HCT116 (cell line): ENCODE measurements around the gene HDDC3. TPM values are rescaled to one million over a fixed set of nuclear protein-coding genes. Genes with fewer than 3 reads are reported as not detected.

Source experiments
- ATAC-seq: fragments of 200-7000 bp; cut with Tn5 transposase; 2 replicates; pipeline ENCODE4 v1.9.1; 2020; ENCODE audit warnings: mild to moderate bottlenecking, moderate library complexity
- BruUV-seq: library from RNA; stranded (reverse); fragments of 400-500 nt; replicated peaks from 2 replicates; lab custom pipeline; 2021; lab: Mats Ljungman, UMichigan
- CTCF ChIA-PET: fragments of 300-600 bp; sonication (Branson Sonifier 250); formaldehyde crosslinking; loops from one replicate; lab custom pipeline; 2021; ENCODE audit warnings: antibody characterized with exemption; lab: Charles Lee
- POLR2A ChIA-PET: fragments of 300-600, 350-600 bp; sonication (Branson Sonifier 250); formaldehyde crosslinking; loops from one replicate; lab custom pipeline; 2021; ENCODE audit warnings: antibody characterized with exemption; lab: Charles Lee
- RAD21 ChIA-PET, 2 experiments: fragments of 300-600 bp; sonication (Branson Sonifier 250); formaldehyde crosslinking; loops; one replicate each; lab custom pipeline; 2023; ENCODE audit warnings: low total read pairs in 2 of 2; ENCODE audit not compliant: uncharacterized antibody in 2 of 2, unreplicated experiment in 2 of 2, low non-redundant PET in 1 of 2; lab: Charles Lee
- DNase-seq: peaks from one replicate; pipeline ENCODE4 v3.0.0-alpha.2; 2010; ENCODE audit warnings: low read depth, low spot score
- H2AFZ ChIP-seq: fragments of 200-600 bp; shearing (Covaris generic), sonication (generic); 2 replicates; pipeline ENCODE4 v1.6.1; 2017; ENCODE audit warnings: low read depth, mixed run types, mixed read lengths, antibody characterized with exemption, low read length; ENCODE audit not compliant: poor library complexity, severe bottlenecking
- H3K27ac ChIP-seq: 2 replicates; pipeline ENCODE4 v1.5.1; 2012; ENCODE audit warnings: low read depth, low read length
- H3K27me3 ChIP-seq: fragments of 200-600 bp; sonication (generic); 2 replicates; pipeline ENCODE4 v1.6.1; 2016; ENCODE audit warnings: mixed run types, low read length, mixed read lengths; ENCODE audit not compliant: insufficient read depth
- H3K36me3 ChIP-seq, 2 experiments: fragments of 200-500 bp in 1 of 2; fragments of 200-600 bp in 1 of 2; sonication (Bioruptor generic) in 1 of 2; sonication (generic) in 1 of 2; 2 replicates each; pipeline versions ENCODE4 v1.5.1 to v1.6.1; 2014 to 2016; ENCODE audit warnings: low read length in 2 of 2, inconsistent platforms in 1 of 2, mixed read lengths in 1 of 2, mixed run types in 1 of 2; ENCODE audit not compliant: insufficient read depth in 2 of 2, control insufficient read depth in 1 of 2
- H3K4me1 ChIP-seq, 2 experiments: fragments of 200-600 bp in 1 of 2; sonication (generic) in 1 of 2; 2 replicates each; pipeline versions ENCODE4 v1.5.1 to v1.6.1; 2012 to 2017; ENCODE audit warnings: low read length in 2 of 2, inconsistent platforms in 1 of 2, mild to moderate bottlenecking in 1 of 2, mixed read lengths in 1 of 2, mixed run types in 1 of 2, moderate library complexity in 1 of 2; ENCODE audit not compliant: insufficient read depth in 2 of 2, control insufficient read depth in 1 of 2
- H3K4me2 ChIP-seq: fragments of 200-600 bp; sonication (generic); 2 replicates; pipeline ENCODE4 v1.6.1; 2017; ENCODE audit warnings: mixed run types, low read length, mixed read lengths
- H3K4me3 ChIP-seq, 2 experiments: fragments of 200-600 bp in 1 of 2; sonication (generic) in 1 of 2; replicated peaks in 1 of 2; 2 replicates each; pipeline ENCODE4 v1.5.1; 2011 to 2016; ENCODE audit warnings: low read length in 2 of 2, control low read depth in 1 of 2, low read depth in 1 of 2, mild to moderate bottlenecking in 1 of 2, mixed read lengths in 1 of 2, mixed run types in 1 of 2
- H3K79me2 ChIP-seq: fragments of 200-600 bp; sonication (generic); 2 replicates; pipeline ENCODE4 v1.6.1; 2017; ENCODE audit warnings: mild to moderate bottlenecking, mixed run types, low read length, moderate library complexity, mixed read lengths; ENCODE audit not compliant: insufficient read depth
- H3K9ac ChIP-seq: fragments of 200-600 bp; sonication (generic); 2 replicates; pipeline ENCODE4 v1.6.1; 2016; ENCODE audit warnings: low read length, mixed read lengths
- H3K9me2 ChIP-seq: fragments of 200-600 bp; sonication (generic), shearing (Covaris generic); 2 replicates; pipeline ENCODE4 v1.6.1; 2017; ENCODE audit warnings: mixed run types, mild to moderate bottlenecking, moderate library complexity; ENCODE audit not compliant: insufficient read depth
- H3K9me3 ChIP-seq, 2 experiments: fragments of 200-500 bp in 1 of 2; fragments of 200-600 bp in 1 of 2; sonication (Bioruptor generic) in 1 of 2; sonication (generic) in 1 of 2; 2 replicates each; pipeline ENCODE4 v1.6.1; 2014 to 2017; ENCODE audit warnings: low read length in 2 of 2, mixed read lengths in 2 of 2, inconsistent platforms in 1 of 2, low read depth in 1 of 2, mild to moderate bottlenecking in 1 of 2, mixed run types in 1 of 2, moderate library complexity in 1 of 2; ENCODE audit not compliant: control insufficient read depth in 1 of 2, insufficient read depth in 1 of 2
- H4K20me1 ChIP-seq: fragments of 200-600 bp; sonication (generic), shearing (Covaris generic); 2 replicates; pipeline ENCODE4 v1.6.1; 2017; ENCODE audit warnings: mixed run types, mild to moderate bottlenecking, moderate library complexity; ENCODE audit not compliant: insufficient read depth
- CBX3 ChIP-seq: IDR thresholded peaks from 2 replicates; pipeline ENCODE4 v1.6.1; 2012; ENCODE audit warnings: low read depth
- CEBPB ChIP-seq: IDR thresholded peaks from 2 replicates; pipeline ENCODE4 v1.6.1; 2012; ENCODE audit warnings: low read depth
- CTCF ChIP-seq, 3 experiments: fragments of 200-600 bp in 1 of 3; sonication (generic) in 1 of 3; IDR thresholded peaks in 2 of 3; conservative IDR thresholded peaks in 1 of 3; 2 replicates each; pipeline ENCODE4 v1.5.1; 2012 to 2017; ENCODE audit warnings: low read depth in 2 of 3, low read length in 2 of 3, antibody characterized with exemption in 1 of 3, borderline replicate concordance in 1 of 3, control low read depth in 1 of 3, mild to moderate bottlenecking in 1 of 3, mixed read lengths in 1 of 3, mixed run types in 1 of 3, moderate library complexity in 1 of 3; ENCODE audit not compliant: insufficient read depth in 1 of 3
- ELF1 ChIP-seq: IDR thresholded peaks from 2 replicates; pipeline ENCODE4 v1.6.1; 2012; ENCODE audit warnings: low read depth, borderline replicate concordance
- EZH2phosphoT487 ChIP-seq: fragments of 200-600 bp; IDR thresholded peaks from 2 replicates; pipeline ENCODE4 v1.6.1; 2018; ENCODE audit warnings: antibody characterized with exemption, borderline replicate concordance
- FOSL1 ChIP-seq: IDR thresholded peaks from 2 replicates; pipeline ENCODE4 v1.6.1; 2012; ENCODE audit warnings: low read depth
- POLR2A ChIP-seq: IDR thresholded peaks from 2 replicates; pipeline ENCODE4 v1.7.0; 2011; ENCODE audit warnings: borderline replicate concordance; ENCODE audit not compliant: insufficient read depth, insufficient read length; ENCODE audit errors: extremely low read depth
- POLR2AphosphoS5 ChIP-seq: IDR thresholded peaks from 2 replicates; pipeline ENCODE4 v1.6.1; 2011; ENCODE audit warnings: mild to moderate bottlenecking, low read depth, low read length, moderate library complexity
- RAD21 ChIP-seq: IDR thresholded peaks from 2 replicates; pipeline ENCODE4 v1.6.1; 2012; ENCODE audit warnings: low read depth, mild to moderate bottlenecking
- SIN3A ChIP-seq: IDR thresholded peaks from 2 replicates; pipeline ENCODE4 v1.6.1; 2012; ENCODE audit warnings: low read depth
- SP1 ChIP-seq: IDR thresholded peaks from 2 replicates; pipeline ENCODE4 v1.6.1; 2012; ENCODE audit warnings: low read depth
- SRF ChIP-seq: IDR thresholded peaks from 2 replicates; pipeline ENCODE4 v1.6.1; 2012; ENCODE audit warnings: low read depth
- ZBTB33 ChIP-seq: IDR thresholded peaks from 2 replicates; pipeline ENCODE4 v1.6.1; 2011; ENCODE audit warnings: mild to moderate bottlenecking, low read length, moderate library complexity; ENCODE audit not compliant: insufficient replicate concordance; ENCODE audit errors: extremely low read depth
- ZNF274 ChIP-seq: fragments of 200-500 bp; sonication (Bioruptor generic); IDR thresholded peaks from 2 replicates; pipeline ENCODE4 v1.6.1; 2014; ENCODE audit warnings: mild to moderate bottlenecking, low read depth, low read length, inconsistent platforms
- intact Hi-C: fragments of 100-400 bp; cut with micrococcal nuclease; formaldehyde crosslinking; loops from 2 replicates; pipeline ENCODE4 v1.10.0; 2022
- total RNA-seq: library from RNA; stranded (reverse); gene quantifications from one replicate; pipeline ENCODE4 v1.2.1, GENCODE V29; 2021; ENCODE audit not compliant: unreplicated experiment

Gene HDDC3
- total RNA-seq, 1 experiment from 2014 or later = 20.4 TPM

DNA sequence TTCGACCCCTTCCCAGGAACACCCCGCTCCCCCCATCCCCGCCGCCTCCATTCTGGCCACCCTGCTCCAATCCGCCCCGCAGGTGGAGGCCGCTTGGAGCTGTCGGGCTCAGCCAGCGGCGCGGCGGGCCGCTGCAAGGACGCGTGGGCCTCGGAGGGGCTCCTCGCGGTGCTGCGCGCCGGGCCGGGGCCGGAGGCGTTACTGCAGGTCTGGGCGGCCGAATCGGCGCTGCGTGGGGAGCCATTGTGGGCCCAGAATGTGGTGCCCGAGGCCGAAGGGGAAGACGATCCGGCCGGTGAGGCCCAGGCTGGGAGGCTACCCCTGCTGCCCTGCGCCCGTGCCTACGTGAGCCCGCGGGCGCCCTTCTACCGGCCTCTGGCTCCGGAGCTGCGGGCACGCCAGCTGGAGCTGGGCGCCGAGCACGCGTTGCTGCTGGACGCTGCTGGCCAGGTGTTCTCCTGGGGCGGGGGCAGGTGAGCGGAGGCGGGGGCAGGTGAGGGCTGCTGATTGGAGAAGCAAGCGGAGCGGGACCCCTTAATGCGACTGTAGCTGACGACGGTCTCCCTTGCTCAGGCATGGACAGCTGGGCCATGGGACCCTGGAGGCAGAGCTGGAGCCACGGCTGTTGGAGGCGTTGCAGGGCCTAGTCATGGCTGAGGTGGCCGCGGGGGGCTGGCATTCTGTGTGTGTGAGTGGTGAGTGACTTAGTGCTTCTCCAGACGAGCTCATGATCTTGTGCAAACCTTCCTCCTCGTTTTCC, 24.9 kb upstream of the HDDC3 start (continued):
- TF ChIP-seq ELF1 = no peak
- TF ChIP-seq FOSL1 = no peak
- no peak for TF ChIP-seq ZBTB33
- no peak for TF ChIP-seq SRF
- TF ChIP-seq SP1 = no peak
- no peak for TF ChIP-seq POLR2AphosphoS5
- TF ChIP-seq POLR2A = no peak
- no peak for TF ChIP-seq ZNF274
- TF ChIP-seq CBX3 = no peak
- TF ChIP-seq EZH2phosphoT487 = no peak
- TF ChIP-seq RAD21 = no peak
- TF ChIP-seq CEBPB = no peak

GRCh38 chr15:90956274-90957030, 24.1 kb upstream of the HDDC3 start:
- ChIA-PET RAD21 (no interaction called here), POLR2A (no interaction called here), CTCF (interaction anchor here (4.0 kb wide), 1 partner anchor 23 kb away, joined by 35 read pairs; the partner anchor contains the start of genes HDDC3 and UNC45A)
- no peak for ATAC-seq
- intact Hi-C loops = no loop called here
- Histone ChIP-seq H3K36me3 (peaks cover 5 to 18% of the 10 kb centered on the region in 2 experiments), H3K4me1 (peaks cover 11 to 23% of the 10 kb centered on the region in 2 experiments), H4K20me1 (no peaks in the 10 kb centered on the region), H3K79me2 (peaks cover 24% of the 10 kb centered on the region), H3K9me2 (no peaks in the 10 kb centered on the region), H3K27me3 (no peaks in the 10 kb centered on the region), H3K4me3 (peak overlapping the region; percentile 71 to 75), H3K4me2 (peak overlapping the region; percentile 93), H3K9ac (peak overlapping the region; percentile 97), H3K9me3 (no peaks in the 10 kb centered on the region), H3K27ac (peak overlapping the region; percentile 97), H2AFZ (no peak overlapping the region)
- no peak for TF ChIP-seq SIN3A
- TF ChIP-seq CTCF (IDR thresholded peaks at IDR 0.05 in 2 of 3, conservative IDR thresholded peaks at IDR 0.05 in 1 of 3; ENCODE audit: borderline replicate concordance in 1 of 3, insufficient read depth in 1 of 3, low read depth in 2 of 3, low read length in 2 of 3) = peak in 2 of 3 experiments; percentile 35 to 45; a peak in 4 of 6 replicates
- no peak for DNase-seq
- no TSS peak for BruUV-seq
